GM18861 (cell line): ENCODE data around the gene CACNG7.

ENCODE experiments used
- ATAC-seq: cut with Tn5 transposase; IDR thresholded peaks from one replicate; pipeline ENCODE4 v1.9.1; 2021; ENCODE audit not compliant: unreplicated experiment

The CACNG7 gene

GRCh38 chr19:53951947-53952346 lies 42.9 kb downstream of the CACNG7 start:
- no peak for ATAC-seq

DNA sequence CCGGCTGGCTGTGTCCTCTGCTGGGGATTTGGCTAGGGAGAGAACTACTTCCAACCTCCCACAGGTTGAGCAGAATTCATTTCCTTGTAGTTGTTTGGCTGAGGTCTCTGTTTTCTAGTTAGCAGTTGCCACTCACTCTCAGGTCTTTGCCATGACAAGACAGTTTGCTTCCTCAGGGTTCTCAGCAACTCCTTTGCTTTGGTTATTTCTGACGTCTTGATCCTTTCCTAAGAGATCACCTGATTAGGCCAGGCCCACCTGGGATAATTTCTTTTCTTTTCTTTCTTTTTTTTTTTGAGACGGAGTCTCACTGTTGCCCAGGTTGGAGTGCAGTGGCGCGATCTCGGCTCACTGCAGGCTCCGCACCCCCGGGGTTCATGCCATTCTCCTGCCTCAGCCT lies 44.3 kb downstream of the CACNG7 start:
- no peak for ATAC-seq

DNA sequence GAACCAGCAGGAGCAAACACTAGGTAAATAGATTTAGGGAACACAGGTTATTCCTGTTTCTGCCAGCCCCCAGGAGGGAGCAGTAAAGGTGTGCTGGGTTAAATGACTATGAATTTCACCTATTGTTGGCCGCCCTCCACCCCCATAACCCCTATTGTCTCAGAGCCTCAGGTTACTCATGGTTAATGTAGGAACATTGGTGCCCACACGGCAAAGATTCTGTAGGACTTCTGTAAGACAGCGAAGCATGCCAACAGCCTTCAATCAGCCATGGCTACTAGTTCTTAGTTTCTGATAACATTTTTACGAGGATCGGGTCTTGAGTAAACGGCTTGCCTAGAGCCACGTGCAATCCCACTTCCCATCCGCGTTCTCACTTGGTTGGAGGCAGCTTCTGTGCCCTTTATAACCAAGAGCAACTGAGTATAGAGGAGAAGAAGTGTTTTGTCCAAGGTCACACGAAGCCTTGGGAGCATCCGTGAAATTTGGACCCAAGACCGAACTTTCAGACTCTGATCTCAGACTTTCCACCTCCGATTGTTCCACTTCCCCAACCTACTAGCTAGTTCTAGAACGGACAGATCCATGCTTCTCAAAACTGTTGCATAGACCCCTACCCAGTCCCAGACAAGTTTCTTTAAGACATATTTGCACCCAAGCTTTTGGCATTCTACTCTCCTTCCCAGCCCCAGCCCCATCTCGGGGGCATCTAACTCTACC lies 48.5 kb downstream of the CACNG7 start:
- ATAC-seq = no peak

DNA sequence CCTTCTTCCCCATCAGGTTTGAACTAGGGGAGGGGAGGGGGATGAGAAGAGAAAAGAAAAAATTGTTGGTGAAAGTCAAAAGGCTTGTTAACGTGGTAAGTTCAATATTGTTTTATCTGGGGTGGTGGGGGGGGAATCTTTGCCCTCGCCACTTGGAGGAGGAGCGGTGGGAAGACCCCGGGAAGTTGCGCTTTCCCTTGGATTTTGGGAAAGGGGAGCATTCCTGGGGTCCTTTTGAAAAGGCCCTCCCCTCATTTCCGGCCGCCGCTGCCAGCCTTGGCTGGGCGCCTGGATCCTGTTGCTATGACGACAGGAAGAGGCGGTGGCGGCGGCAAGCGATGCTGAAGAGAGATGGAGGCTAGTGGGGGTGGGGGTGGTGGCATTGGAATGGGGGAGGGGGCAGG lies 49.1 kb downstream of the CACNG7 start:
- no peak for ATAC-seq

GRCh38 chr19:53958823-53959757 lies 50.0 kb downstream of the CACNG7 start:
- no peak for ATAC-seq

GRCh38 chr19:53960187-53960586 lies 51.1 kb downstream of the CACNG7 start:
- ATAC-seq = no peak

GRCh38 chr19:53960886-53961285 lies 51.8 kb downstream of the CACNG7 start:
- ATAC-seq = no peak

DNA sequence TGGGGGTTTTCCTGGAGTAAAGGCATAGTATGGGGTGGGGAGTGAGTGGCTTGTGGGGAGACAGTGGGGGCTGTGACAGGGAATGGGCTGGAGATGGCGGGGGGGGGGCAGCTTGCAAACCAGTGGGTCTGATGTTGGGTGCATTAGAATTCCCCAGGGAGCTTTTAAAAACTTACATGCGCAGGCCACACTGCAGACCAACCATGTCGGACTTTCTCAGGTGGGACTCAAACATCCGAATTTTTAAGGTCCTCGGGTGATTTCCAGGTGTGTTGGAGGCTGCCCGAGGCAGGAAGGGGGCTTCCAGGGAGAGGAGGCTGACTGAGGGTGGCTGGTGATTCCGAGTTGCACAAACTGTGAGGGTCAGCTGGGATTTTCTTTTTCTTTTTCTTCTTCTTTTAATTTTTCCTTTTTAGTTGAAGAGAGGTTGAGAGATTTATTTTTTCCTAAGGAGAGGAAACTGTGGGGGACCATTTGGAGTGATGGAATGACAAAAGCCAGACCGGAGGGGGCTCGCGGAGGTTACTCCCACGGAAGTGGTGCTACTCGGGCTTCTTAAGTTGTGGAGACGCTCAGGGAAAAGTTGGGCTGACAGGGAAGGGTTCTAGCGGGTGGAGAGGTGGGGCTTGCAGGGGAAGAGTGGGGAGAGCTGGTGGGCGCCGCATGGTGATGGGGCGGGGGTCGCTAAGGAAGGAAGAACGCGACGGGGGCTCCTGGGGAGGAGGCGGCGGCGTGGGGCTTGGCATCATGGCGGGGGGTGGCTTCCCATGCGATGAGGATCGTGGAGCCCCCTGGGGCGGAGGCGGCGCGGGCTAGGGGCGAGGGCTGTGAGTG lies 52.7 kb downstream of the CACNG7 start:
- ATAC-seq = no peak

DNA sequence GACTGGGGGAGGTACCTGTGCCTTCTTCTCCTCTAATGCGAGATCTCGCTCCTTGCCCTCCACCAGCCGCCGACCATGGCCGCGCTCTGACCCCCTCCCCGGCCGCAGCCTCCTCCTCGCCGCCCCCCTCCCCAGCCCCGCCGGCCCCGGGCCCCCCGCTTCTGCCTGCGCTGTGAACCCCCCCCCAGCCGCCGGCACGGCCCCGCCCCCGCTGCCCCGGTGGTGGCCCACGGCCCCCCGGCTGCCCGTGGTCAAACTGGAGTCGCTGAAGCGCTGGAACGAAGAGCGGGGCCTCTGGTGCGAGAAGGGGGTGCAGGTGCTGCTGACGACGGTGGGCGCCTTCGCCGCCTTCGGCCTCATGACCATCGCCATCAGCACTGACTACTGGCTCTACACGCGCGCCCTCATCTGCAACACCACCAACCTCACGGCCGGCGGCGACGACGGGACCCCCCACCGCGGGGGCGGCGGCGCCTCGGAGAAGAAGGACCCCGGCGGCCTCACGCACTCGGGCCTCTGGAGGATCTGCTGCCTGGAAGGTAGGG lies 53.9 kb downstream of the CACNG7 start, which contains the start of gene CACNG8:
Gene CACNG8, plus strand, starts transcription at position 51 of the 545 bp plus-strand sequence.
- no peak for ATAC-seq

GRCh38 chr19:53965091-53965490 lies 56.0 kb downstream of the CACNG7 start:
- ATAC-seq = no peak

DNA sequence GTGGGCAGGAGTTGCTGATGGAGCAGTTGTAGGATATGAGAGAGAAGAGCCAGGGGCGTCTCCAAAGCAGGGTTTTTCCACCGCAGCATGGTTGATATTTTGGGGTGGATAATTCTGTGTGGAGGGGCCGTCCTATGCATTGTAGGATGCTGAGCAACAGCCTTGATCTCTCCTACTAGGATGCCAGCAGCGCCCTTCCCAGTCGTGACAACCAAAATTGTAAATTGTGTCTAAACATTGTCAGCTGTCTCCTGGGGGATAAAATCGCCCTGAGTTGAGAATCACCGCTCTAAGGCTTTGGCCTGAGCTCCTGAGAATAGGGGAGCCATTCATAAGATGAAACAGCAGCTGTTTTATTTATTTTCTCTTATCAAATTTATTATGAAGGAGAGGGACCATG lies 57.9 kb downstream of the CACNG7 start:
- no peak for ATAC-seq

DNA sequence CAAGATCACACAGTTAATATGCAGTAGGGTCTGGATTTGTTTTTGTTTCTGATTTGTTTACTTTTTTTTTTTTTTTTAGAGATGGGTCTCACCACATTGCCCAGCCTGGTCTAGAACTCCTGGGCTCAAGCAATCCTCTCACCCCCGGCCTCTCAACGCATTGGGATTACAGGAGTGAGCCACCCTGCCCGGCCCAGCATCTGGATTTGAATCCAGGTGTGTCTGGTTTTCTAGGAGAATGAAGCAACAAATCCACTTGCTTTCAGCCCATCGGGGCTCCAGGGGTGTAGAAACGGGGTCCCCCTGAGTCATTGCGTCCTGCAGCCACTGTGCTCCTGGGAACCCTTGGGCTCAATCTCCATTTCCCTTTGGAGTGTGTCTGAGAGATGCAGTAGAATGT lies 60.3 kb downstream of the CACNG7 start:
- ATAC-seq = no peak

DNA sequence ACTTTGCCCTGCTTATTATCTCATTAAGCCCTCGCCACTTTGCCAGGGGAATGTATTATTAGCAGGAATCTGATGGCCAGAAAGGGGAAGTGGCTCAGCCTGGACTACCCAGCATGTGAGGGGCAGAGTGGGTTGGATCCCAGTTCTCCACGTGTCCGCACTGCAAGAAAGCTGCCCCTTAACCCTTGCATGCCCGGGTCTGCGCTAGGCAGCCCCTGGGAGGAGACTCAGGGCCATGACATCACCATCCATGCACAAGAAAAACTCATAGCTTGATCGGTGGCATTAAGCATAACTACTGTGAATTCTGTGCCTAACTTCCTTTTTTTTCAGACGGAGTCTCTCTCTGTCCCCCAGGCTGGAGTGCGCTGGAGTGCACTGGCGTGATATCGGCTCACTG lies 62.6 kb downstream of the CACNG7 start:
- no peak for ATAC-seq

GRCh38 chr19:53977429-53977990 lies 68.4 kb downstream of the CACNG7 start:
- ATAC-seq = no peak

DNA sequence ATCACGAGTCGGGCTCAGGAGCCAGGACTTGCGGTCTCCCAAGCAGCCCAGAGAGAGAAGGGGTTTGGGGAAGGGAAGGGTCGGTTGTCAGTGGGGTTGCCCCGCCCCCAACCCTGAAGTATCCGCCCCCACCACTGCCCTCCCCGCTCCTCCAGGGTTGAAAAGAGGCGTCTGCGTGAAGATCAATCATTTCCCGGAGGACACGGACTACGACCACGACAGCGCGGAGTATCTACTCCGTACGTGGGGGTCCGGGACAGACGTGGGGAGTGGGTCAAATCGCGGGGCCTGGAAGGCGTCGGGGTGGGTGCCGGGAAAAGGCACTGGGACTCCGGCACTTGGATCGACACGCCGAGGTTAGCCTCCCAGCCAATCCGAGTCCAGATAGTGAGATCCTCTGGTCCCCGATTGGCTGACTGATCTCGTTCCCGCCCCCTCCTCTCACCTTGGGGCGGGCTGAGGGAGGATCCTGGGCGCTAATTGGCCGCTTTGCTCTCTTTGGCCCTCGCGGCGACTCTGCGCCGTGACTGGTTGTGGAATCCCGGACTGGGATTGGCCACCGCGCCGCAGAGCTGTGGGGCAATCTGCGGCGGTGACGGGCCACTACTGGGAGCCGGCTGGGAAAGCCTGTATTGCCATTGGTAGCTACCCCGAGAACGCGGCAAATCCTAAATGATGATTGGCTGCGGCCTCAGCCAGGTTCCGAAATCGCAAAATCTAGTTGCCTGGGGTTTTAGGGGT lies 69.1 kb downstream of the CACNG7 start:
- ATAC-seq = no peak

DNA sequence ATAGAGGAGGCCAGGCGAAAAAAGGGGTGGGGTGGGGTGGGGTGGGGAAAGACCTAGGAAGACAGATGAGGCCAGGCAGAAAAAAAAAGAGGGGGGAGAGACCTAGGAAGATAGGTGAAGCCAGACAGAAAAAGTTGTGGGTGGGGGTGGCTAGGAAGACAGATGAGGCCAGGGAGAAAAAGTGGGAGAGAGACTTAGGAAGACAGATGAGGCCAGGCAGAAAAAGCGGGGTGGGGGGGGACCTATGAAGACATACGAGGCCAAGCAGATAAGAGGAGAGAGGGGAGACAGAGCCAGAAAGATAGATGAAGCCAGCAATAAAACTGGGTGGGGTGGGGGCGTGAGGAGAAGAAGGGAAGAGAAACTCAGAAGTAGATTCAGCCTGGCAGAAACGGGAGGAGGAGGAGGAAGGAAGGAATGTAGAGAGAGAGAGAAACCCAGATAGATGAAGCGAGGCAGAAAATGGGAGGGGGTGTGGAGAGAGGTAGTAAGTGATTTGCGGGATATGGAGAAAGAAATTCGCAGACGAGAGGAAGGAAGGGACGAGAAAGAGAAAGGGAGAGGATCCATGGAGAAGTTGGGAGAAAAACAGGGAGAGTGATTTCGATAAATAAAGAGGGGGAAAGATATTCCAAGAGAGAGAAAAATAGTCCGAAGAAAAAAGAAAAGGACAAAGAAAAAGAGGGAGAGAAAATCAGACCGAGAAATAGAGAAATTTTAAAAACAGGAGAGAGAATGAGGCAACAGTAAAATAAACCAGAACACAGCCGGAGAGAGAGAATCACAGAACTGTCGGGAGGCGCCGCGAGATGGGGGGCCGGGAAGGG lies 70.1 kb downstream of the CACNG7 start:
- no peak for ATAC-seq

DNA sequence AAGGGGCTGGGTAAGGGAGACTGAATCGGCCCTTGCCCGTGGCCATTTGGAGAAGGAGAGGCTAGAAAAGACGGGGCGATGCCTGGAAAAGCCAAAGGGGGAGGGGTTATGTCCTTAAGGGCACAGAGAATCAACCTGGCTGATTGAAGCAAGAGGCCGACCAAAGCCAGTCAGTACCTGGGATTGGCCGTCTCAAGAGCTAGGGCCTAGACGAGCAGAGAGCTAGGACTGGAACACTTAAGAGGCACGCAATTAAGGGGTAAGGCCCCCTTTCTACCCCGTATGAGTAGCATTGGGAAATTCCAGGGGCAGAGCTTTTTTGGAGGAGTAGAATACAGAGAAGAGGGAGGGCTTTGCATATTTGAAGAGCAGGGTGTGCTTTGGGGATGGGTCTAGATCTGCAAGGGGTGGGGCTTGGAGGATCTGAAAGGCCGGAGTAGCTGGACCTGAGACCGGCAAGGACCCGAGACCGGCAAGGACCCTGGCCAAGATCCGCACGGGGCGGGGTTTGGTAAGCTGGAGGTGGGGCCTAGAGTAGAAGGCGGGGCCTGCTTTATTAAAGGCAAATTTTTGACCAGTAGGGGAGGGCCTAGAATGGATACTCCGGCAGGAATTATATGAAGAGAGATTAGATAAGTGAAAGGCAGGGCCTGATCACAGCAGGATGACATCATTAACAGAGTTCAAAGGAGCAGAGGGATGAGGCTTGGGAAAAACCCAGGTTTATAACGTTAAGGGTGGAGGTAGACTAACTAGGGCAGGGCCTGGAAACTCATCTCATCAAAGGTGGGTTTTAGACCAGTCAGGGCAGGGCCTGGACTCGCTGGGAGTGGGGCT lies 71.7 kb downstream of the CACNG7 start:
- no peak for ATAC-seq

GRCh38 chr19:53981376-53981951 lies 72.4 kb downstream of the CACNG7 start:
- no peak for ATAC-seq
